Activated T-cell treated with anti-CD3 and anti-CD28 coated beads, Interleukin-2, amount 50 U/mL, for 4 hours (primary cell): Measurements from ENCODE around the gene DENND2A. TPM values are rescaled to one million over a fixed set of nuclear protein-coding genes. Genes with fewer than 3 reads are reported as not detected.

ENCODE experiments used
- ATAC-seq, 2 donors: fragments of 200-7000 bp; cut with Tn5 transposase; one replicate each; pipeline ENCODE4 v1.10.0; 2021
- DNase-seq: peaks from one replicate; pipeline ENCODE4 v3.0.0-alpha.2; 2020
- H3K27me3 Mint-ChIP-seq: one replicate; pipeline ENCODE4 v1.8.0; 2021; ENCODE audit warnings: low read depth, mixed read lengths
- H3K36me3 Mint-ChIP-seq: one replicate; pipeline ENCODE4 v1.8.0; 2022; ENCODE audit warnings: mixed read lengths; ENCODE audit not compliant: insufficient read depth
- H3K4me1 Mint-ChIP-seq: one replicate; pipeline ENCODE4 v1.8.0; 2021; ENCODE audit warnings: low read depth, mixed read lengths
- H3K4me3 Mint-ChIP-seq: one replicate; pipeline ENCODE4 v1.8.0; 2021; ENCODE audit warnings: mild to moderate bottlenecking, moderate library complexity, mixed read lengths
- H3K9me3 Mint-ChIP-seq: one replicate; pipeline ENCODE4 v1.8.0; 2021; ENCODE audit warnings: mixed read lengths
- total RNA-seq, 3 donors: library from RNA; stranded (reverse); gene quantifications; one replicate each; pipeline ENCODE4 v1.2.1, GENCODE V29; 2021

Gene DENND2A, protein sequence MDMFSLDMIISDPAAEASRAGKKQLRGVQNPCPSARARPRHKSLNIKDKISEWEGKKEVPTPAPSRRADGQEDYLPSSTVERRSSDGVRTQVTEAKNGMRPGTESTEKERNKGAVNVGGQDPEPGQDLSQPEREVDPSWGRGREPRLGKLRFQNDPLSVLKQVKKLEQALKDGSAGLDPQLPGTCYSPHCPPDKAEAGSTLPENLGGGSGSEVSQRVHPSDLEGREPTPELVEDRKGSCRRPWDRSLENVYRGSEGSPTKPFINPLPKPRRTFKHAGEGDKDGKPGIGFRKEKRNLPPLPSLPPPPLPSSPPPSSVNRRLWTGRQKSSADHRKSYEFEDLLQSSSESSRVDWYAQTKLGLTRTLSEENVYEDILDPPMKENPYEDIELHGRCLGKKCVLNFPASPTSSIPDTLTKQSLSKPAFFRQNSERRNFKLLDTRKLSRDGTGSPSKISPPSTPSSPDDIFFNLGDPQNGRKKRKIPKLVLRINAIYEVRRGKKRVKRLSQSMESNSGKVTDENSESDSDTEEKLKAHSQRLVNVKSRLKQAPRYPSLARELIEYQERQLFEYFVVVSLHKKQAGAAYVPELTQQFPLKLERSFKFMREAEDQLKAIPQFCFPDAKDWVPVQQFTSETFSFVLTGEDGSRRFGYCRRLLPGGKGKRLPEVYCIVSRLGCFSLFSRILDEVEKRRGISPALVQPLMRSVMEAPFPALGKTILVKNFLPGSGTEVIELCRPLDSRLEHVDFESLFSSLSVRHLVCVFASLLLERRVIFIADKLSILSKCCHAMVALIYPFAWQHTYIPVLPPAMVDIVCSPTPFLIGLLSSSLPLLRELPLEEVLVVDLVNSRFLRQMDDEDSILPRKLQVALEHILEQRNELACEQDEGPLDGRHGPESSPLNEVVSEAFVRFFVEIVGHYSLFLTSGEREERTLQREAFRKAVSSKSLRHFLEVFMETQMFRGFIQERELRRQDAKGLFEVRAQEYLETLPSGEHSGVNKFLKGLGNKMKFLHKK
- total RNA-seq: not detected

DNA sequence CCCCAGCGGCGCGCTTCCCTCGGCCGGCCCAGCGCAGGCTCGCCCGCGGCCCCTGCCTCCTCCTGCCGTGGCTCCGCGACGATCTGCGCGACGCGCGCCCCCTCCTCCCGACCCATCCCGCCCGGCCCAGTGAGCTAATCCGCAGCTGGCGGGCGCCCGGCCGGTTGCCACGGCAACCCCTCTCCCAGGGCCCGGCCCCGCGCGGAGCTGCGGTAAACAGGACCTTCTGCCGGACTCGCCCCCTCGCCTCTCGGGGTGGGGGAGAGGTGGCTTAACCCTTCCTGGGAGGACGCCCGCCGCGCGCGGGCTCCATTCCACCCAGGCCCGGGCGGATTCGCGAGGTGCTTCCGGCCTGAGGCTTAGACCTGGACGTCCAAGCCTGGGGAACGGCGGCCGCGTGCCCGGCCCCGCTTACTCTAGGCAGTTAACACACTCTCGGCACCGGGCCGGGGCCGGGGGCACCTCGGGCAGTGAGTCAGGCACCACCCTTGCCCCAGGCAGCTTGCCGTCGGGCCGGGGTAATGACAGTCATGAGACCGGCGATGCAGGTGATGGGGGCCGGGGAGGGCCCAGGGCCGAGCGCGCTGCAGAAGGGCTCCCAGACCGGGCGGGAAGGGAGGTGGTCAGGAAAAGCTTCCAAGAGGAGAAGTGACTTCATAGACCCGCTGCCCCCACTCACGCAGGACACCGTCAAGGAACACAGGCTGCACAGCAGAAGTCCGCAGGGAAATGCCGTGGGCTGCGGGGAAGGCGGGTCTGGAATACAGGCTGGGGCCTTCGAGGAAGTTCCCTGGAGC is at the start of gene DENND2A:
TSS of gene DENND2A (minus strand) at position 87 of the 797 bp plus-strand sequence. CDS start 38,416 bp downstream, outside the sequence.
- Mint-ChIP-seq H3K27me3 (peaks cover 66% of the 10 kb centered on the region), H3K4me3 (peak within 1 kb of the TSS; percentile 85), H3K9me3 (no peaks in the 10 kb centered on the region), H3K36me3 (no peaks in the 10 kb centered on the region), H3K4me1 (peaks cover 17% of the 10 kb centered on the region)
- ATAC-seq (peak; percentile 27 to 36), DNase-seq (no peak)

DNA sequence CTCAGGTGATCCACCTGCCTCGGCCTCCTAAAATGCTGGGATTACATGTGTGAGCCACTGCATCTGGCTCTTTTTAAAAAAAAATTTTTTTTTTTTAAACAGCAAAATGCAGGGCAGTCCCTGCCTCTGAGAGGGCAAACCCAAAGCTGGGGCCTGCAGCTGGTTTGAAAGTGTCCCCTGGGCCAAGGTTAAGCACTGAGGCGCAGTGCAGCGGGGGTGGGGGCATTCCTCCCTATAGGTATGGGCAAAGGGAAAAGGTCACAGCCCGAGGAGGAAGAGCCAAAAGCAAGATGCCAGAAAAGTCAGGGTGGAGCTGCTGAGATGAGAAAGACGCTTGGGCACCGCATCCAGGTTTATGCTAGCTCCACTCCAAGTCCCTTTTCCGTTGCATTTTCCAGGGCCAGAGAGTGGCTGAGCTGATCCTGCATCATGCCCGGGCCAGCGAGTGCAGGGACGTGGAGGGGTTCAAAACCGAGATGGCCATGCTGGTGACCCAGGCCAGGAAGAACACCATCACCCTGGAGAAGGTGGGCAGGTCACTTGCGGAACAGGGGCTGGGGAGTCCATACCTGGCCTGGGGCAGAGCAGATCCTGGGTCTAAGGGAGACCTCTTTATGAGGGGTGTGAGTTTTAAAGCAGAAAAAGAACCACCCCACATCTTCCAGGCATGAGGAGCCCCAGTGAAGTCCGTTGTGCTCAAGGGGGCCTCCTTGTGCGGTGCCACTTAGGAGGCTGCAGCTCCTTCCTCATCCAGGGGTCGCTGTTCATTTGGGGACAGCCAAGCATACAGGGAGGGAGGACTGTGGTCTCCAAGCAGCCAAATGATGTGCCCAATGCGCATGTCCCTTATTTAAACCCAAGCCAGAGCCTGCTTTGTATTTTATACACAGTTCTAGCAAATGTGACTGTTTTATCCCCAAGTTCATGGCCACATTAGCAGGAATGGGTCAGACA is 48.9 kb upstream of the DENND2A start:
- Mint-ChIP-seq H3K27me3 (no peaks in the 10 kb centered on the region), H3K9me3 (no peaks in the 10 kb centered on the region), H3K4me1 (peaks cover 3% of the 10 kb centered on the region), H3K4me3 (no peak overlapping the region), H3K36me3 (peaks cover 17% of the 10 kb centered on the region)
- ATAC-seq (no peak), DNase-seq (no peak)

DNA sequence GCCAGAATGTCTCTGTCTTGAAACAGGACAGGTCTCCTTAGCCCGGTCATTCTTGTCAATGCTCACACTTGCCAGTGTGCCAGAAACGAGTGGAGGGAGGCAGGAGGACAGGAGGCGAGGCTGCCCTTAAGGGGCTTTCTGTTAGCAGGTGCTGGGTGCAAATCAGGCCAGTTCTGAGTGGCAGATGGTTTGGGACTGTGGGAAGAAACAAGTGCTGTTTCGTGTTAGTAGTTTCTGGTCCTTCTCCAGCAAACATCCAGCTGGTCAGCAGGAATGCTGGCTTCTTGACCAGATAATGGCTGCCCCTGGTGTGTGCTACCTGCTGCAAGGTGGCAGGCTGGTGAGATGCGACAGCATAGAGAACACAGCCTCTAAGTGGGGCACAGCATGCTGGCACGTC is 47.7 kb upstream of the DENND2A start:
- H3K36me3 Mint-ChIP-seq: peaks cover 26% of the 10 kb centered on the region
- H3K4me1 Mint-ChIP-seq: peaks cover 3% of the 10 kb centered on the region
- no peak for DNase-seq
- no peaks in the 10 kb centered on the region for H3K9me3 Mint-ChIP-seq
- H3K4me3 Mint-ChIP-seq: no peak overlapping the region
- no peaks in the 10 kb centered on the region for H3K27me3 Mint-ChIP-seq
- no peak for ATAC-seq

DNA sequence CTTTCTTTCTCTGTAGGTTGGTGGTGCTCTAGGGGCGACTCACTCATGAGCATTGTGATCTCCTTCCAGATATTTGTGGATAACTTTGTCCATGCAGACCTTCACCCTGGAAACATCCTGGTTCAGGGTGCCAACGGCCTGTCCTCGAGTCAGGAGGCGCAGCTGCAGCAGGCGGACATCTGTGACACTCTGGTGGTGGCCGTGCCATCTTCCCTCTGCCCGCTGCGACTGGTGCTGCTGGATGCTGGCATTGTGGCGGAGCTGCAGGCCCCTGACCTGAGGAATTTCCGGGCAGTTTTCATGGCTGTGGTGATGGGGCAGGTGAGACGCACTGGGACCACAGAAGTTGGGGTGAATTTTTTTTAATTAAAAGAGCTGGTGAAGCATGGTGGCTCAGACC is 46.3 kb upstream of the DENND2A start:
- no peaks in the 10 kb centered on the region for H3K9me3 Mint-ChIP-seq
- no peak for ATAC-seq
- H3K4me1 Mint-ChIP-seq: no peaks in the 10 kb centered on the region
- H3K27me3 Mint-ChIP-seq: no peaks in the 10 kb centered on the region
- peaks cover 27% of the 10 kb centered on the region for H3K36me3 Mint-ChIP-seq
- no peak for DNase-seq
- no peak overlapping the region for H3K4me3 Mint-ChIP-seq

DNA sequence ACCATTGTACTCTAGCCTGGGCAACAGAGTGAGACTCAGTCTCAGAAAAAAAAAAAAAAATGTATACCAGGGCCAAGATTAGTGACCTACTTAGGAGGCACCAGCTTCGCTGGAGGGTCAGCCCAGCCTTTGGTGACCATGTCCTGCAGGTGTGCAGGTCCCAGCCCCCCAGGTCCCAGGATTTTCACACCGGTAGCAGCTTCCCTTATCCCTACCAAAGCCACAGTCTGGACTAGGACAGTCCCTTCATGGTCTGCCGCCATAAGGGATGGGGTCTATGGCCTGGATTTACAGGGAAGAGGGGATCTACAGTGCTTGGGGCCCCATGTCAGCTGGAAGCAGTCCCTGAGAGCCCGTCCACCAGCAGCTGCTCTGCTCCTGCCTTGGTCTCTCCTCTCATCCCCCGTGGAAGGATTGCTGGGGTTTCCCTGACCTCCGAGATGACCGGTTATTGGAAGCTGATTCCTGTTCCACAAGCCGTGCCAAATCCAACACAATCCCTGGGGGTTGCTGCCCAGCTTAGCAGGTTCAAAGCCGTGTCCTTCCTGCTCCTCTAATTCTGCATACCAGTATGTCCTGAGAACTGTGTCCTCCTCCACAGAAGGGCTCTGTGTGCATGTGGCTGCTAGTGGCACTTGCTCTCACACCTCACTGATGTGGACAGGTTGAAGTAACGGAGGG is 44.9 kb upstream of the DENND2A start:
- H3K9me3 Mint-ChIP-seq: no peaks in the 10 kb centered on the region

DNA sequence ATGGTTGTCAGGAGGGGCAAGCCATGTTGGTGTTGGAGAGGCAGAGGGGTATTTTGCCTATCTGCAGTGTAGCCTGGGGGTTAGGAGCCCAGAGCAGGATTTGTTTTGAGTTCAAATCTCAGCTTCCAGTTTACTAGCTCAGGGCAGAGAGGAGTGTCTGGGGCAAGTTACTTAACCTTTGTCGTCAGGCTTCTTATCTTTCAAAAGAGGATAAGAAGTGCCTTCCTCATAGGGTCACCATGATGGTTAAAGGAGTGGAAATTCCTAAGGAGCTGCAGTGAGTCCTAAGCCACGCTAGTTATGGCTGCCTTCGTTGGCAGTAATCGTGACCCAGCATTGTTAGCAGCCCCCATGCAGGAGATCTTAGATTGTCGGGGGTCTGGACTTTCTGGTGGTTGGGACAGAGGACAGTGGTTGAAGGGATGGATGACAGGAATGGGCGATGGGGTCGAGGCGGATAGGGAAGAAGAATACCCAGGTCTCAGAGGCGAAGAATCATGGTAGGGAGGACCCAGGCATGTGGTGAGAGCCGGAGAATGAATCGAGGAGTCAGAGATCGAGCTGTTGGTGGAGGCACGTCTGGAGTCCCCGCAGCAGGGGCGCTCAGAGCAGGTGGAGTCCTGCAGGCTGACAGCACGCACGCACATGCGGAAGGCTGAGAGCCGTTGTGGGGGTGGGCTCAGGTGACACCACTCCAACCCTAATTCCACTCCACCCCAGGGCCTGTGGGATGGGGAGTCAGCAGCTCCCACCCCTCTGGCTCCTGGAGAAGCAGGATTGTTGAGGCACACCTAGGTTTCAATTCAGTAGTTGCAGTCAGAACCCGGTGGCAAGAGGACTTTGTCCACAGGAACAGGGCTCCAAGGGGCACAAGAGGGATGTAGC is 43.7 kb upstream of the DENND2A start:
- Mint-ChIP-seq H3K4me3 (no peak overlapping the region), H3K4me1 (no peaks in the 10 kb centered on the region), H3K9me3 (no peaks in the 10 kb centered on the region), H3K27me3 (no peaks in the 10 kb centered on the region), H3K36me3 (peaks cover 33% of the 10 kb centered on the region)
- ATAC-seq (peak in 1 of 2 donors; percentile 14), DNase-seq (no peak)

More for the DNA sequence above, 44.9 kb upstream of the DENND2A start:
- ATAC-seq (no peak), DNase-seq (no peak)
- Mint-ChIP-seq H3K4me1 (no peaks in the 10 kb centered on the region), H3K4me3 (no peak overlapping the region), H3K27me3 (no peaks in the 10 kb centered on the region), H3K36me3 (peaks cover 26% of the 10 kb centered on the region)

DNA sequence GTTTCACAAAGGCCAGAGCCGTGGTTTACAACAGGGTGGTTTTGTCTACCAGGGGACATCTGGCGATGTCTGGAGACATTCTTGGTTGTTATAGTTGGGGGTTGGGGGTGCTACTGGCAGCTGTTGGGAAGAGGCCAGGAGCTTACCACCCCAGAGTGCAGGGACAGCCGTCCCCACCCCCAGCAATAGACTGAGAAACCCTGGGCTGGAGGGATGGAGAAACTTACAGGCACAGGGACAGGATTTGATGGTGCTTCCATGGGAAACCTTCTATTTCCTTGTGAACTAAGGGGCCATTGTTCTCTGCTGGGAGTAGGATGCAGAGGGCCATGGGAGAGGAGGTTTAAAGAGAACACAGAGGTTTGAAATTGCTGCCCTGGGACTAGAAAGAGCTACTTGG is 43.0 kb upstream of the DENND2A start:
- DNase-seq (no peak), ATAC-seq (no peak)
- H3K4me1 Mint-ChIP-seq: no peaks in the 10 kb centered on the region
- H3K27me3 Mint-ChIP-seq: no peaks in the 10 kb centered on the region
- H3K4me3 Mint-ChIP-seq: no peak overlapping the region
- H3K9me3 Mint-ChIP-seq: no peaks in the 10 kb centered on the region
- H3K36me3 Mint-ChIP-seq: peaks cover 37% of the 10 kb centered on the region

DNA sequence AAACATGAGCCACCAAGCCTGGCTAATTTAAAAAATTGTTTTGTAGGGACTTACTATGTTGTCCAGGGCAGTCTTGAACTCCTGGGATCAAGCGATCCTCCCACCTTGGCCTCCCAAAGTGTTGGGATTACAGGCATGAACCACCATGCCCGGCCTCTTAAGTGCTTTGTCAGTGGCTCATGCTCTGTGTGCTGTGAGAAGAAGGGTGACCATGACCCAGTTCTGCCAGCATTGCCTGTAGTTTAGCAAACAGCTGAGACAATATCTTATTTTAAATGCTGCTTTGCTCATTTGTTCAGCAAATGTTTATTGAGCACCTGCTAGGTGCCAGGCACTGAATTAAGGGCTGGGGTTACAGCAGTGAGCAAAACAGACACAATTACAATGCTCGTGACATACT is 41.2 kb upstream of the DENND2A start:
- DNase-seq (no peak), ATAC-seq (no peak)
- H3K4me3 Mint-ChIP-seq: no peak overlapping the region
- no peaks in the 10 kb centered on the region for H3K9me3 Mint-ChIP-seq
- peaks cover 2% of the 10 kb centered on the region for H3K4me1 Mint-ChIP-seq
- peaks cover 42% of the 10 kb centered on the region for H3K36me3 Mint-ChIP-seq
- no peaks in the 10 kb centered on the region for H3K27me3 Mint-ChIP-seq

DNA sequence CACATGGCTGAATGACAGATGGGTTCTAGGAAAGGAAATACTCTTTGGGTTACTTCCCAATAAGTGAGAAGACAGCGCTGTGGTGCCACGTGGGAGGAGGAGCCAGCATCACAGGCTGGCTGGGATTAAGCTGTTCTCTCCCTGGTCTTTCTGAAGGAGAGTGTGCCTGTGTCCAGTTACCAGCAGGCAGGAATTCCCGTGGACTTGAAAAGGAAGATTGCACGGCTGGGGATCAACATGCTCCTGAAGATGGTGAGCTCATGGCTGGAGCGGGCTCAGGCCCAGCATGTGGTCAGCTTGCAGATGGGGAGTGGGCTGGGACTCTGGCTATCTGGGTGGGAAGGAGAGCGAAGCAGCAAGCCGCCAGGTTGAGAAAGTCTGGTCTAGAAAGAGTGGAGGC is 40.3 kb upstream of the DENND2A start:
- no peak for DNase-seq
- Mint-ChIP-seq H3K36me3 (peaks cover 44% of the 10 kb centered on the region), H3K27me3 (no peaks in the 10 kb centered on the region), H3K9me3 (no peaks in the 10 kb centered on the region), H3K4me1 (peaks cover 7% of the 10 kb centered on the region), H3K4me3 (no peak overlapping the region)
- no peak for ATAC-seq

DNA sequence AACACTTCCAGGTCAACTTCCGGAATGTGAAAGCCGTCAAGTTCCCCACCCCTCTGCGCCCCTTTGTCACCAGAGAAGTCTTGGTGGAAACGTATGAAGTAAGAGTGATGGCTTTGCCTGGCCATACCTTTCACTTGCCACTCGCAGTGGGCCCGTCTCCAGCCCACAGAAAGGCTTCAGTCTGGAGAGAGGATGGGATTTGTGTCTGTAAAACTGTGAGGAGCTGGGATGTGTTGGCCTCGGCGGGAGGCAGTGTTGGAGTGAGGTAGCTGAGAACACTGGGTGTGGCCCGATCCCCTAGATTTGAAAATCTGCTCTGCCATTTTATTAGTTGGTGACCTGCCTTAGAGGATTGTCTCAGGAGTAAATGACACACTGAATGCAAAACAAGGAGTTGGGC is 38.6 kb upstream of the DENND2A start:
- H3K36me3 Mint-ChIP-seq: peaks cover 42% of the 10 kb centered on the region
- no peaks in the 10 kb centered on the region for H3K9me3 Mint-ChIP-seq
- DNase-seq (no peak), ATAC-seq (no peak)
- no peak overlapping the region for H3K4me3 Mint-ChIP-seq
- peaks cover 21% of the 10 kb centered on the region for H3K4me1 Mint-ChIP-seq
- no peaks in the 10 kb centered on the region for H3K27me3 Mint-ChIP-seq

DNA sequence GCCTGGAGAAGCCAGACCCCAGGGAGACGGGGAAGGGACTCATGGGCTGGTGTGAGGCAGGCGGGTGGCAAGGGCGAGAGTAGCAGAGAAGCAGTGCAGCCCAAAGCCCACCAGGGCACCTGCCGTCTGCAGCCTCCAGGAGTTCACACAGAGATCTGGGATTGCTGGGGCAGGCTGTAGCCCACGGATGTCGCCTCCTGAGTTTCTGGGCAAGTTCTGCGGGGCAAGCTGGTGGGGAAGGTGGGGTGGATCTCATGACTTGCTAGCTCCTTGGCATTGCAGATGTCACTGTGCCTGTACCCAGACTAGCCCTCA is 38.2 kb upstream of the DENND2A start:
- H3K4me3 Mint-ChIP-seq: no peak overlapping the region
- no peak for DNase-seq
- no peak for ATAC-seq

DNA sequence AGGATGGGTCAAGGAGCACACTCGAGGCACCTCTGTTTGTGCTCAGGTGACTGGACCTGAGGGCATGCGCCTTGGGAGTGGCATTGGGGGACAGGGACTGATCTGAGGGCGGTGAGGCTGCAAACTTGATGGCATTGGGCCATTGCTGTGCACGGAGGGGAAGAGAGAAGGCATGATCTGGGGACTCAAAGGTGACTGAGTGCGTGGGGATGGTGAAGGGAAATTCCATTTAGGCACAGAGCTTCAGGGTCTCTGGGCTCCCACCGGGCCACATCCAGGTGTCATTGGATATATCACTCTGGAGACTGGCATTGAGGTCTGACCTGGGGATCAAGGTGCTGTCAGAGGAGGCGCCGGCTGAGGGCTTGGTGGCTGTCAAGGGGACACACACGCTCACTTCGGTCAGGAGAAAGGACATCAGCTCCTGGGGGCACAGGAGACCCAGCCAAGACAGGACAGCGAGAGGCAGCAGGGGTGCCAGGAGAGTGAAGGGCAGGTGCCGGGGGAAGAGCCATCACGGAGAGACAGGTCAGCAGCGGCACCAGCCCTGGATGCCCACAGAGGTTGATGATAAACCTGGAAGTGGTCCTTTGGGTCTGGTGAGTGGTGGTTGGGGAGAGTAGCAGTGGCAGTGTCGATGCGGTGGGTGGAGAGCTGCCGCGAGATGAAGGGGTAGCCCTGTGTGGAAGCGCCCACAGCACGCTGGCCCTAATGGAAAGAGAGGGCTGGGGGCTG is 37.6 kb upstream of the DENND2A start:
- no peak overlapping the region for H3K4me3 Mint-ChIP-seq
- peaks cover 28% of the 10 kb centered on the region for H3K4me1 Mint-ChIP-seq
- H3K9me3 Mint-ChIP-seq: no peaks in the 10 kb centered on the region
- peaks cover 35% of the 10 kb centered on the region for H3K36me3 Mint-ChIP-seq
- no peak for ATAC-seq
- DNase-seq: no peak
- H3K27me3 Mint-ChIP-seq: no peaks in the 10 kb centered on the region

More for the DNA sequence above, 38.2 kb upstream of the DENND2A start:
- Mint-ChIP-seq H3K36me3 (peaks cover 37% of the 10 kb centered on the region), H3K9me3 (no peaks in the 10 kb centered on the region), H3K27me3 (no peaks in the 10 kb centered on the region), H3K4me1 (peaks cover 25% of the 10 kb centered on the region)
